ENCODE data around the gene LCE1F.

The LCE1F gene

GRCh38 chr1:152774875-152775274 lies at the start of gene LCE1F:
Gene LCE1F, plus strand, starts transcription at chr1:152775140. Its CDS starts 1,232 bp downstream, at chr1:152776372.
- no peak for DNase-seq (ENCODE audit: low read depth in 3 of 3, low spot score in 1 of 3)

- no peak for DNase-seq (ENCODE audit: low read depth in 3 of 3, low spot score in 1 of 3)
Observed at GRCh38 chr1:152725261-152725660, 49.7 kb upstream of the LCE1F start.

- DNase-seq (ENCODE audit: low read depth in 3 of 3, low spot score in 1 of 3): no peak
Observed at GRCh38 chr1:152728986-152729385, 46.0 kb upstream of the LCE1F start.

- DNase-seq (ENCODE audit: low read depth in 3 of 3, low spot score in 1 of 3): no peak
Observed at GRCh38 chr1:152735648-152736047, 39.3 kb upstream of the LCE1F start.

- no peak for DNase-seq (ENCODE audit: low read depth in 3 of 3, low spot score in 1 of 3)
Observed at GRCh38 chr1:152737997-152738396, 36.9 kb upstream of the LCE1F start.

- DNase-seq (ENCODE audit: low read depth in 3 of 3, low spot score in 1 of 3): no peak
Observed at GRCh38 chr1:152739841-152740240, 35.1 kb upstream of the LCE1F start.

- no peak for DNase-seq (ENCODE audit: low read depth in 3 of 3, low spot score in 1 of 3)
Observed at GRCh38 chr1:152741656-152742055, 33.3 kb upstream of the LCE1F start.

GRCh38 chr1:152743371-152744145 lies 31.4 kb upstream of the LCE1F start:
- DNase-seq (ENCODE audit: low read depth in 3 of 3, low spot score in 1 of 3): no peak

GRCh38 chr1:152745289-152745704 lies 29.6 kb upstream of the LCE1F start:
- no peak for DNase-seq (ENCODE audit: low read depth in 3 of 3, low spot score in 1 of 3)

GRCh38 chr1:152745765-152746444 lies 29.0 kb upstream of the LCE1F start:
- DNase-seq (ENCODE audit: low read depth in 3 of 3, low spot score in 1 of 3): no peak

GRCh38 chr1:152747831-152748230 lies 27.1 kb upstream of the LCE1F start:
- DNase-seq (ENCODE audit: low read depth in 3 of 3, low spot score in 1 of 3): no peak

- DNase-seq (ENCODE audit: low read depth in 3 of 3, low spot score in 1 of 3): no peak
Observed at GRCh38 chr1:152752225-152752624, 22.7 kb upstream of the LCE1F start.

GRCh38 chr1:152753586-152753985 lies 21.4 kb upstream of the LCE1F start:
- no peak for DNase-seq (ENCODE audit: low read depth in 3 of 3, low spot score in 1 of 3)

- no peak for DNase-seq (ENCODE audit: low read depth in 3 of 3, low spot score in 1 of 3)
Observed at GRCh38 chr1:152756872-152757271, 18.1 kb upstream of the LCE1F start.

- DNase-seq (ENCODE audit: low read depth in 3 of 3, low spot score in 1 of 3): no peak
Observed at GRCh38 chr1:152757747-152758146, 17.2 kb upstream of the LCE1F start, which contains the start of gene KPRP. Gene KPRP, plus strand, starts transcription at chr1:152758025. Its CDS starts 1,564 bp downstream, at chr1:152759589.

- no peak for DNase-seq (ENCODE audit: low read depth in 3 of 3, low spot score in 1 of 3)
Observed at GRCh38 chr1:152758636-152759035, 16.3 kb upstream of the LCE1F start.

GRCh38 chr1:152759453-152760173 lies 15.3 kb upstream of the LCE1F start:
- DNase-seq (ENCODE audit: low read depth in 3 of 3, low spot score in 1 of 3): no peak

GRCh38 chr1:152760551-152761190 lies 14.3 kb upstream of the LCE1F start:
- no peak for DNase-seq (ENCODE audit: low read depth in 3 of 3, low spot score in 1 of 3)

GRCh38 chr1:152761609-152762213 lies 13.2 kb upstream of the LCE1F start:
- DNase-seq (ENCODE audit: low read depth in 3 of 3, low spot score in 1 of 3): no peak

GRCh38 chr1:152768847-152769533 lies 6.0 kb upstream of the LCE1F start:
- no peak for DNase-seq (ENCODE audit: low read depth in 3 of 3, low spot score in 1 of 3)
